SU-DHL-6 (cell line): Measurements from ENCODE around the gene ERN2.
"Not testable (repeated sequence)": the region's sequence is repeated elsewhere in the genome, so short reads cannot be mapped to it uniquely, and the experiment has no call there.

Experiments
- H2AFZ ChIP-seq: fragments of 200-600 bp; sonication (generic); 2 replicates; pipeline ENCODE4 v1.6.1; 2014; ENCODE audit warnings: low read depth, mild to moderate bottlenecking, moderate library complexity, mixed read lengths, antibody characterized with exemption, low read length; ENCODE audit not compliant: severe bottlenecking
- H3F3A ChIP-seq: fragments of 200-600 bp; shearing (Covaris generic); 2 replicates; pipeline ENCODE4 v1.6.0; 2016; ENCODE audit warnings: antibody characterized with exemption, mild to moderate bottlenecking; ENCODE audit not compliant: insufficient read depth
- H3K27ac ChIP-seq: fragments of 200-600 bp; sonication (generic); 2 replicates; pipeline ENCODE4 v1.5.1; 2016; ENCODE audit warnings: low read depth, mild to moderate bottlenecking, low read length, moderate library complexity, mixed read lengths
- H3K27me3 ChIP-seq: fragments of 200-600 bp; sonication (generic), shearing (Covaris generic); 2 replicates; pipeline ENCODE4 v1.6.0; 2014; ENCODE audit warnings: mild to moderate bottlenecking, low read length
- H3K36me3 ChIP-seq: fragments of 200-600 bp; sonication (generic); 2 replicates; pipeline ENCODE4 v1.6.1; 2014; ENCODE audit warnings: mild to moderate bottlenecking, low read length, mixed read lengths
- H3K4me2 ChIP-seq: fragments of 300-600, 200-600 bp; shearing (Covaris generic), sonication (generic); 2 replicates; pipeline ENCODE4 v1.6.0; 2014; ENCODE audit warnings: low read length, low read depth, mild to moderate bottlenecking; ENCODE audit not compliant: poor library complexity, severe bottlenecking
- H3K4me3 ChIP-seq: fragments of 200-600 bp; sonication (generic); 2 replicates; pipeline ENCODE4 v1.5.1; 2014; ENCODE audit warnings: antibody characterized with exemption, low read length, mild to moderate bottlenecking, mixed read lengths; ENCODE audit not compliant: insufficient read depth, poor library complexity, severe bottlenecking
- H3K79me2 ChIP-seq: fragments of 200-600 bp; sonication (generic); 2 replicates; pipeline ENCODE4 v1.6.1; 2014; ENCODE audit warnings: mild to moderate bottlenecking, low read length, moderate library complexity; ENCODE audit not compliant: insufficient read depth
- H3K9ac ChIP-seq: fragments of 200-600 bp; sonication (generic); 2 replicates; pipeline ENCODE4 v1.7.0; 2014; ENCODE audit warnings: mild to moderate bottlenecking, low read length
- H3K9me2 ChIP-seq: fragments of 200-600 bp; sonication (generic); replicated peaks from 2 replicates; pipeline ENCODE4 v1.6.1; 2014; ENCODE audit warnings: low read length; ENCODE audit not compliant: insufficient read depth
- H3K9me3 ChIP-seq: fragments of 200-600 bp; sonication (generic); 2 replicates; pipeline ENCODE4 v1.6.1; 2014; ENCODE audit warnings: low read length, mixed read lengths; ENCODE audit not compliant: insufficient read depth
- H4K20me1 ChIP-seq: fragments of 200-600 bp; sonication (generic); 2 replicates; pipeline ENCODE4 v1.6.1; 2014; ENCODE audit warnings: low read depth, mild to moderate bottlenecking, antibody characterized with exemption, low read length, moderate library complexity, mixed read lengths
- CTCF ChIP-seq: fragments of 200-600 bp; sonication (generic); IDR thresholded peaks from one replicate; pipeline ENCODE4 v1.5.1; 2017; ENCODE audit warnings: antibody characterized with exemption, mild to moderate bottlenecking, low read length, moderate library complexity; ENCODE audit not compliant: insufficient read depth, poor library complexity, severe bottlenecking
- EZH2phosphoT487 ChIP-seq: fragments of 200-600 bp; sonication (generic), shearing (Covaris generic); conservative IDR thresholded peaks from 2 replicates; pipeline ENCODE4 v1.6.1; 2018; ENCODE audit warnings: mild to moderate bottlenecking, antibody characterized with exemption, low read length, moderate library complexity, mixed read lengths

Gene ERN2

DNA sequence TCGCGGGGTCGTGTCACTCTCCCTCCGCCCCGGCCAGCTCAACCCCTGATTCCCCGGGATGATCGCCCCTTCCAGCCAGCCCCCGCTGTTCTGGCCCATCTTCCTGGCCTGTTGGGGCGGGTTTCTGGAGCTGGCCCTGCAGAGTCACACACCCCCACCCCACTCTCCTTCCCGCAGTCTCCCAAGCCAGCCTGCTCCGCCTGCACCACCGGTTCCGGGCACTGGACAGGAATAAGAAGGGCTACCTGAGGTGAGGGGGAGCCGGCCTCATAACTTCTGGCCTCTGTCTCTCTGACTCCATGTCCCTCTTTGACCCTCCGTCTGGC, 42.4 kb upstream of the ERN2 start:
- no peak overlapping the region for H3K9ac ChIP-seq
- H3K9me3 ChIP-seq = no peaks in the 10 kb centered on the region
- H3K27ac ChIP-seq = no peak overlapping the region
- no peaks in the 10 kb centered on the region for H3K27me3 ChIP-seq
- no peak overlapping the region for H3K4me2 ChIP-seq
- H2AFZ ChIP-seq = no peak overlapping the region
- H3K4me3 ChIP-seq = no peak overlapping the region
- no peaks in the 10 kb centered on the region for H3F3A ChIP-seq
- no peaks in the 10 kb centered on the region for H3K9me2 ChIP-seq
- no peaks in the 10 kb centered on the region for H4K20me1 ChIP-seq
- H3K79me2 ChIP-seq = no peaks in the 10 kb centered on the region
- no peak for TF ChIP-seq CTCF
- TF ChIP-seq EZH2phosphoT487 = no peak
- no peaks in the 10 kb centered on the region for H3K36me3 ChIP-seq

GRCh38 chr16:23754594-23755483, 41.8 kb upstream of the ERN2 start, which contains the start of gene CHP2:
Gene CHP2 (plus strand): TSS chr16:23755026. CDS start chr16:23755050, 24 bp downstream.
- H3K9me3 ChIP-seq = no peaks in the 10 kb centered on the region
- no peak within 1 kb of the TSS for H3K4me2 ChIP-seq
- no peak within 1 kb of the TSS for H3K4me3 ChIP-seq

GRCh38 chr16:23753908-23754593, 41.0 kb upstream of the ERN2 start:
- H3K4me2 ChIP-seq = no peak overlapping the region
- H2AFZ ChIP-seq = no peak overlapping the region
- TF ChIP-seq CTCF = no peak
- no peak for TF ChIP-seq EZH2phosphoT487
- no peaks in the 10 kb centered on the region for H3K27me3 ChIP-seq
- no peaks in the 10 kb centered on the region for H3F3A ChIP-seq
- no peaks in the 10 kb centered on the region for H4K20me1 ChIP-seq
- no peak overlapping the region for H3K27ac ChIP-seq
- no peaks in the 10 kb centered on the region for H3K36me3 ChIP-seq
- no peak overlapping the region for H3K9ac ChIP-seq
- no peaks in the 10 kb centered on the region for H3K79me2 ChIP-seq
- no peaks in the 10 kb centered on the region for H3K9me3 ChIP-seq
- H3K9me2 ChIP-seq = no peaks in the 10 kb centered on the region
- no peak overlapping the region for H3K4me3 ChIP-seq

More at GRCh38 chr16:23754594-23755483, 41.8 kb upstream of the ERN2 start, which contains the start of gene CHP2:
- H4K20me1 ChIP-seq = no peaks in the 10 kb centered on the region
- no peaks in the 10 kb centered on the region for H3K79me2 ChIP-seq
- H3K27ac ChIP-seq = no peak within 1 kb of the TSS
- H3K9ac ChIP-seq = no peak within 1 kb of the TSS
- H3K27me3 ChIP-seq = no peaks in the 10 kb centered on the region
- H2AFZ ChIP-seq = no peak within 1 kb of the TSS
- H3F3A ChIP-seq = no peaks in the 10 kb centered on the region
- TF ChIP-seq CTCF = no peak
- TF ChIP-seq EZH2phosphoT487 = no peak
- no peaks in the 10 kb centered on the region for H3K9me2 ChIP-seq
- no peaks in the 10 kb centered on the region for H3K36me3 ChIP-seq

DNA sequence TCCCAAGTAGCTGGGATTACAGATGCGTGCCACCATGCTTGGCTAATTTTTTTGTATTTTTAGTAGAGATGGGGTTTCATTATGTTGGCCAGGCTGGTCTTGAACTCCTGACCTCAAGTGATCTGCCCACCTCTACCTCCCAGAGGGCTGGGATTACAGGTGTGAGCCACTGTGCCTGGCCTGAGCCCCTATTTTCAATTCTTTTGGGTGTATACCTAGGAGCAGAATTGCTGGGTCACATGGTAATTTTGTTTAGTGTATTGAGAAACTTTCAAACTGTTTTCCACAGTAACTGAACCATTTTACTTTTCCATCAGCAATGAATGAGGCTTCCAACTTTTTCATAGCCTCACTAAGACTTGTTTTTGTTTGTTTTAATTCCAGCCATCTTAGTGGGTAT, 38.0 kb upstream of the ERN2 start:
- not testable (repeated sequence) for H3K27me3 ChIP-seq, H3K4me3 ChIP-seq, H3K9me3 ChIP-seq, H3K4me2 ChIP-seq, H3K27ac ChIP-seq, H3K9ac ChIP-seq, H3F3A ChIP-seq, H3K79me2 ChIP-seq, H4K20me1 ChIP-seq, H3K36me3 ChIP-seq, H2AFZ ChIP-seq, H3K9me2 ChIP-seq
